ENCODE results near the gene UCKL1.
"Not testable (repeated sequence)": the region's sequence is repeated elsewhere in the genome, so short reads cannot be mapped to it uniquely, and the experiment has no call there.

Gene UCKL1

DNA sequence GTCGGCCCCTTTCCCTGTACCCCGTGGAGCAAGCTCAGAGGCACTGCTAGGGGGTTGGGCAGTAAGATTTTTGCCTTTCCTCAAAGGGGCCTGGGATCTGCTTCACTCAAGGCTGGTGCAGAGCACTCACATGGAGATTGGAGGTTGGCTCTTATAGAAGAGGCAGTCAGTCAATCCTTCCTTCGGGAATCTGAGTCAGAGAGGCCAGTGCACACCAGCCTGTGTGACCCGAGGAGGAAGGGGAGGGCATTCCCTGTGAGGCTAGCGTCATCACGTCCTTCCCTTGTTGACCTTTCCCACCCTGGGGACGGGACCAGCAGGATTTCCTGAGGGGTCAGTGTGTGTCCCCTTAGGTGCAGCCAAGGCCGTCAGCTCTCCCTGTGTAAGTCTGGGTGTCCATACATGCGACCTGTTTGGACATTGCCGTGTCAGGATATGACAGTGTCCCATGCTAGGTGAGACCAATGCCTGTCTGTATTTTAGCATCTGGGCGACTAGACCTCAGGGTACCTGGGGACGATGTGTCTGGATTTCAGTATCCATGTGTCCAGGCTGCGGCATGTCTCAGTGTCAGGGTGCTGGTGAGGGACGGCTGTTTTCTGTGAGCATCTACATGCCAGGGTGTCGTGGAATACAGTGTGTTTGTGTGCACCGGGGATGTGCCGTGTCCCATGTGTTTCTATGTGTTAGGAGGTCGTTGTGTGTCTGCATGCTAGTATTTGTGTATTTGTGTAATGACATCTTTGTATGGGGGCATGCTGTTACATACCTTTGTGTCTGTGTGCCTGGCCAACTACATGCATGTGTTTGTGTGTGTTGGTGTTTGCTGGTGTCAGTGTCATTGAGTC lies 16.3 kb upstream of the UCKL1 start:
- no peak for DNase-seq (ENCODE audit: low spot score)

DNA sequence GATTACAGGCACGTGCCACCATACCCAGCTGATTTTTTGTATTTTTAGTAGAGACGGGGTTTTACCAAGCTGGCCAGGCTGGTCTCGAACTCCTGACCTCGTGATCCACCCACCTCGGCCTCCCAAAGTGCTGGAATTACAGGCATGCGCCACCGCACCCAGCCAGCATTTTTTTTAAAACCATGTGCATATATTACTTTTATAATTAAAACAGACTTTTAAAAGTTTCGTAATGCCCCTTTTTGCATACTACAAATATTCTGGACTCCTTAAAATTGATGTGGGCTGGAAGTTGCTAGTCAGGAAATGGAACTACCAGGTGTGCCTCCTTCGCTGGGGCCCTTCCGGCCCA lies 15.7 kb upstream of the UCKL1 start:
- not testable (repeated sequence) for DNase-seq (ENCODE audit: low spot score)

DNA sequence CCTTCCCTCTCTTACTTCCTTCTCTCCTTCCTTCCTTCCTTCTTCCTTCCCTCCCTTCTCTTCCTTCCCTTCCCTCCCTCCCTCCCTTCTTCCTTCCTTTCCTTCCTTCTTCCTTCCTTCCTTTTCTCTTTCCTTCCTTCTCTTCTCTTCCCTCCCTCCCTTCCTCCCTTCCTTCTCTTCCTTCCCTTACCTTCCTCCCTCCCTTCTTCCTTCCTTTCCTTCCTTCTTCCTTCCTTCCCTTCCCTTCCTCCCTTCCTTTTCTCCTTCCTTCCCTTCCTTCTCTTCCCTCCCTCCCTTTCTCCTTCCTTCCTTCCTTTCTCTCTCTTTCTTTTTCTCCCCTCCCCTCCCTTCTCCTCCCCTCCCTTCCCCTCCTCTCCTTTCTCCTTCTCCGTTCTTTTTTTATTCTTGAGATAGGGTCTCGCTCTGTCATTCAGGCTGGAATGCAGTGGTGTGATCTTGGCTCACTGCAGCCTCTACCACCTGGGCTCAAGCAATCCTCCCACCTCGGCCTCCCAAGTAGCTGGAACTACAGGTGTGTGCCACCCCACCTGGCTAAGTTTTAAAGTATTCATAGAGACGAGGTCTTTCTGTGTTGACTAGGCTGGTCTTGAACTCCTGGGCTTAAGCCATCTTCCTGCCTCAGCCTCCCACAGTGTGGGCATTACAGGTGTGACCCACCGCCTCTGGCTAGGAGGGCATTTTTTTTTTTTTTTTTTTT lies 14.7 kb upstream of the UCKL1 start:
- DNase-seq (ENCODE audit: low spot score): no peak

DNA sequence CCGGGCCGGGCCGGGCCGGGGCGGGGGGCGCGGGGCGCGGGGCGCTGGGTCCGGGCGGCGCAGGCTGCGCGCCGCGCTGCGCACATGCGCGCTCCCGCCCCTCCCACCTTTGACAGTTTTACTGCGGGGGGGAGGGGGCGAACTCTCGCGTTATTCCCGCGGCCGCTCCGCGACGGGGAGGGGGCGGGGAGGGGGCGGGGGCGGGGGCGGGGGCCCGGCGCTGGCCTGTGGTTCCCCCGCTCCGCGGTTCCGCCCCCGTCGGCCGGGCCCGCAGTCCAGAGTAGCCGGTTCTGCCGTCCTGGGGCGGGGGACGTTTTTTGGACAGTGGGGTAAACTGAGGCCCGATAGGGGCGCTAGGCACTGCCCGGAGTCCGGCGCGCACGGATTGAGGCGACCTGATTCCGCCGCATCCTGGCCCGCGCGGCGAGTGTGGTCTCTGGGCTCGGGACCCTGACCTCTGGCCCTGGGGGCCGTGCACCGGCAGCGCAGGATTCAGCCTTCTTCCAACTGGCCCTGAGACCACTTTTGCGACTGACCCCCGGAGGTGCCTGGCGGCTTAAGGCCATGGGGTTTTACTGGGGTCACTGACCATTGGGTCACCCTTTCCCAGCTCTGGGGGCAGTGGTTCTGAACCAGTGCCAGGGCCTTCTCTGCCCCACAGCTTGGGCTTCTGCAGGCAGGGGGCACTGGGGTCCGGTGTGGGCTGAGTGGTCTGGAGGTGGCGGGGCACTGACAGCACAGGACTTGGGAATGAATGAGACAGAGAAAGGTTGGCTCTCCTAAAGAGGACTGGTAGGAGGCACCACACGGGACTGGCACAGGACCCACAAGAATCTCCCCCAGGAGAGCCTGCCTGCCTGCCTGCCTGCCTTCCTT lies 13.9 kb upstream of the UCKL1 start, which contains the start of gene ZNF512B:
Gene ZNF512B (minus strand): TSS at position 93 of the 876 bp plus-strand sequence. CDS start 1,980 bp downstream, outside the sequence.
- peak; percentile 90 for DNase-seq (ENCODE audit: low spot score)

DNA sequence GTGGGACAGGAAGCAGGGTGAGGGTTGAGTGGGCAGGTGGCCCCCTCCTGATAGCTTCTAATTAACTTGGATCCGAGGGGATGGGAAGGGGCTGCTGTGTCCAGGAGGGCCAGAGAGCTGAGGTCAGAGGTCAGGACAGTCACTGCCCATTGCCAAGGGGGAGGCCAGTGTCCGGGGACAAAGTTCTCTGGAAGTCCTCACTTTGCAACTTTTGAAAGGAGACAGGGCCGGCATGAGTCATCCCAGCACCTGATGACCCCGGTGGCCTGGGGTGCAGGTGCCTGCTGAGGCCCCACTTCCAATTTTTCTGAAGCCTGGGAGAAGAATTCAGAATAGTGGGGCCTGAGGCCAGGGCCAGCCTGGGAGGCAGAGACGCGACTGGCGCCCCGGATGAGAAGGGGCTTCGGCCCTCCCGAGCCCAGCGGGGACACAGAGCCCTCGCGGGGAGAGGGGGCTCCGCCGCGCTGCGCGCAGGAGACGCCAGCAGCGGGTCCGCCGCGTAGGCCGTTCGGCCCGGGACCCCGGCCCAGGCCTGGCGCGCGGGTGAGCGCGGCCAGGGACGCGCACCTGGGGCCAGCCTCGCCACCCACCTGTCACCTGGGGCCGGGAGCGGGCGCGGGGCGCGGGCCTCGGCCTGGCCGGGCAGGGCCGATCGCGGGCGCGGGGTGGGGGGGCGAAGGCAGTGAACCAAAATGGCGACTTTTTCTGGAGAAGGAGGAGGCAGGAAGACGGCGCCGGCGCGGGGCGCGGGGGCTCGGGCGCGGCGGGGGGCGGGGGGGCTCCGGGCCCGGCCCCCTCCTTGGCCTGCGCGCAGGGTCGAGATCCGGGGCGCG lies 12.9 kb upstream of the UCKL1 start:
- peak; percentile 64 for DNase-seq (ENCODE audit: low spot score)

DNA sequence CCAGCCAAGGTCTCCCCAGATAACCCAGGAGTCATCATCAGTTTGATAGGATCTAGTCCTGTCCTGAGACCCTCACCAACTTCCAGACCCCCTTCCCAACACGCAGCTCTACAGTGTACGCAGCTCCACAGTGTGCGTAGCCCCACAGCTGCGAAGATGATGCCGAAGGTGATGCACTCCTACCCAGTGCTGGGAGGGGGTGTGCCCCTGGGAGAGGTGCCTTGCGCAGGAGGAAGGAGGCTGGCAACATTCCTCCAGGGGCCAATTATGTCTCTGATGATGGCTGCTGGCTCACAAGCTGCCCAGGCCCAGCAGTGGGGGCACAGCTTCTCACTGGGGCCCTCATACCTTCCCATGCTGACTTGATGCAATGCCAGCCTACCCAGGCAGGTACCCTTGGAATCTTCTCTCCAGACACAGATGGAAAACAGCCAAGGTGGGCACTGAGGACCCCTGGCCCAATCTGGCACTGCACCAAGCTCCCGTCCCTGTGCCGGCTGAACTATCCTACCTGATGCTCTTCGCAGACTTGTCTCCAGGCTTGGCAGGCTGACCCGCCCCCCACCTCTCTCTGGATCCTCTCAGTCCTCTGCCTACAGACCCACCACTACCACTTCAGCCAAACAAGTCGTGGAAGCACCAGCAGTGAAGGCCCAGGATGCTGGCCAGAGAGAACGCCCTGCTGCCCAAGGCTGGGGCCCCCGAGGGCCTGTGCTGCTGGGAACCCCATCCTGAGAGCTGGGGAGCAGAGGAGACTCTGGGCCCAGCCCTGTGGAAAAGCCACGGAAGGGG lies 12.1 kb upstream of the UCKL1 start:
- no peak for DNase-seq (ENCODE audit: low spot score)

DNA sequence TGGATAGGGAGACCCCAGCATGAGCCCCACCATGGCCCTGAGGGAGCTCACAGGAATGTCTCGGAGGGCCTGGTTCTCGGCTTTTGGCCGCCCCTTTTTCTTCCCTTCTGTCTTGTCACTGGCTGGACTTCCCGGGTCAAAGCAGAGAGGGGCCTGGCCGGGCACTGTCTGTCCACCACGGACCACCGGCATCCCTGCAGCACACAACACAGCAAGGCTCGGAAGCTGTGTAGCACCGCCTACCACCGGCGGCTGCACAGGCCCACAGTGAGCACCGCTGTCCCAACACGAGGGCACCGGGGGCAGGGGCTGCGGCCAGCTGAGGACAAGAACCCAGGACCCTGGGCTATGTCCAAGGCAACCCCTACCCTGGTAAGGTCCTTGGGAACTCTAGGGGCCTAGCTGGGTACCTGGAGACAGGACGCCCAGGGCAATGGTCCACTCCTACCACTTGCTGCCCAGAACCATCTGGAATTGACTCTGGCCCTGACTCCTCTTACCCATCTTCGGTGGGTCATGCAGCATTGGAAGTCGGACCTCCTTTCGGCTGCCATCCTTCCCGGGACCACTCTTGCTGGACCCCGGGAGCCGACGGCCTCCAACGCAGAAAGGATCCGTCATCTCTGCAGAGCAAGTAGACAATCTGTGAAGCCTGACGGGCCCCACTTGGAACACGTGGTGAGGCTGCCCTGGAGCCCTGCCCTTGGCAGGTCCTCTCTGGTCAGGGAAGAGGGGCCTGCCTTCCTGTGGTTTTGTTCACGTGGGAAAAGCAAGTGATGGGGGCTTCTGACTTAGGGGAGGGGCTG lies 11.3 kb upstream of the UCKL1 start:
- no peak for DNase-seq (ENCODE audit: low spot score)

DNA sequence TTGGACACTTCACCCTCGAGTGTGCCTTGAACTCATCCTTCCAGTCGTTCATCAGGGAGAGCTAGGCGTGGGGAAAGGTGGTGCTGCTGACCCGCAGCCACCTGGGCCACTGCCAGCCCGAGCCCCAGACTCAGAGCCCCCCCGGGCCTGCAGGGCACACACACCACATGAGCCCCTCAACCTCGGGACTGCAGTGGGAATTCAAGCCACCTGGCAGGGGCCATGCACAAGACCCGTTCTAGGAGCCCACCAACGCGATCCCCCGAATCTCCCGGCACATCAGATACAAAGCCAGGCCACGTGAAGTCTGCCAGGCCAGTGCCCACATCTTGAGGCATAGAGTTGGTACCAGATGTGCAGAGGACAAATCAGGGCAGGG lies 10.7 kb upstream of the UCKL1 start:
- no peak for DNase-seq (ENCODE audit: low spot score)

DNA sequence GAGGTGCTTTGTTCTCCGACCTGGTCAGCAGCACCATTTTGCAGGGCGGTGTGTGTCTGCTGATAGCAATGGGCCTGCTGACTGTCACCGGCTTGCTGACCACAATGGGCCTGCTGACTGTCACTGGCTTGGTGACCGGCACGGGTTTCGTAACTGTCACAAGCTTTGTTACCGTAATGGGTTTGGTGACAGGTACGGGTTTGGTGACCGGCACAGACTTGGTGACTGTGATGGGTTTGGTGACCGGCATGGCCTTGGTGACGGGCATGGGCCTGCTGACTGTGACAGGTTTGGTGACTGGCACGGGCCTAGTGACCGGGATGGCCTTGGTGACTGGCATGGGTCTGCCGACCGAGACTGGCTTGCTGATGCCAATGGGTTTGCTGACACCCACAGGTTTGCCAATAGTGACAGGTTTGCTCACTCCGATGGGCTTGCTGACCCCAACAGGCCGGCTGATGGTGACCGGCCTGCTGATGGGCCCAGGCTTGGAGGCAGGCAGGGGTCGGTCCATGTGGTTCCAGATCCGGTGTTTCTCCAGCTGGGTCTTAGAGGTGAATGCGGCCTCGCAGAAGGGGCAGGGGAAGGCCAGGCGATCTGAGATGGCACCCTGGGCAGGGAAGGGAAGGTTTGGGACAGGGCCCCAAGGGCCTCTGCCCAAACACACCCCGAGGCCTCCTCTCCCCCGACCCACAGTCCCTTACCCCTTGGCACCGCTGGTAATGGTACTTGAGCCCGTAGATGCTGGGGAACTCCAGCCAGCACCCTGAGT lies 10.1 kb upstream of the UCKL1 start:
- DNase-seq (ENCODE audit: low spot score): no peak

DNA sequence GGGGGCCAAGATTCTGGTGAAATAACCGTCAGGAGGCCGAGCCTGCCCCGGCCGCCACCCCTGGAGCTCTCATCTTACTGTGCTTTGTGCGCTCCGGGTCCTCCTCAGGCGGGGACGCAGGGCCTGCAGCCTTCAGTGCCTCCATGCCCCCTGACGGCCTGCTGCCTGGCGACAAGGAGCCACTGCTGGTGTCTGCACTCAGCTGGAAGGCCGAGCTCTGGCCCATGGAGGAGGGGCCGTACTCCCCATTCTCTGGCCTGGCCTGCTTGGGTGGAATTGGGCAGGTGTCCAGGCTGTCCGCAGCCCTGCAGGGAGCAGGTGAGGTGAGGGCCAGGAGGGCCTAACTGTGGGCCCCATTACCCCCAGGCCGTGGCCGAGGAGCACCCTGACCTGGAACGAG lies 8.2 kb upstream of the UCKL1 start:
- no peak for DNase-seq (ENCODE audit: low spot score)

DNA sequence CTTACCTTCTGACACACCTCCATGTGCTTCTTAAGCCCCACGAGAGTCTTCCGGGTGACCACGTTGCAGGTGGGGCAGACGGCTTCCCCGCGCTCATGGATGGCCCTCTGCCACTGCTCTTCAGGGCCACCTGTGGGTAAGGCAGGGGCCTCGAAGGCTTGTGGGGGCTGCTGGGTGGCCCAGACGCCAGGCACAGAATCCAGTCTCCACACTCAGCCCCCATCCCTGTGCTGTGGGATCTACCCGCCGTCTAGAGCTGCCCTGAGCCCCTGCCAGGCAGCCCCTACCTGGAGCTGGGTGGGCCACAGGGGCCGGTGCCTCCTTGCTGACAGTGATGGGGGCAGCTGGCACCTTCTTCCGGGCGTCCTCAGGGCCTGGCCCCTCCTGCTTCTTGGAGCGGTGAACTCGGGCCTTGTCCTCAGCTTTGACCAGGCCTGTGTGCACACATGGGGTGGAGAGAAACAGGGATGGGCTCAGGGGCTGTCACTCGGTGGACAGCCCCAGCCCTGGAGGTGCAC lies 7.6 kb upstream of the UCKL1 start:
- DNase-seq (ENCODE audit: low spot score): no peak

DNA sequence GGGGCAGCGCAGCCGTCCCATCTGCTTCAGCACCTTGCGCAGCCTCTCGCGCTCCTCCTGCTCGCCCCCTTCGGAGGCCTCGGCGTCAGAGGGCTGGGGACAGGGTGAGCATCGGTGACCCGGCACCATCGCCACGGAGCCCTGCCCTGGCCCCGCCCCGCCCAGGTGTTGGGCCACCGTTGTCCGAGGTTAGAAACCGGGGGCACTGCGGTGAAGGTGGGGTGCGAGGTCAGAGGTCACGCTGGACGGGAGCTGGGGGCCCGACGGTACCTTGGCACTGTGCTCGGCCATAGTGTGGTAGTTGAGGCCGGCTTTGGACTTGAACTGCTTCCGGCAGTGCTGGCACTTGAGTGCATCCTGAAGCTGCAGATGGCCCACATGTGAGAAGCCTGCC lies 7.1 kb upstream of the UCKL1 start:
- DNase-seq (ENCODE audit: low spot score): no peak

DNA sequence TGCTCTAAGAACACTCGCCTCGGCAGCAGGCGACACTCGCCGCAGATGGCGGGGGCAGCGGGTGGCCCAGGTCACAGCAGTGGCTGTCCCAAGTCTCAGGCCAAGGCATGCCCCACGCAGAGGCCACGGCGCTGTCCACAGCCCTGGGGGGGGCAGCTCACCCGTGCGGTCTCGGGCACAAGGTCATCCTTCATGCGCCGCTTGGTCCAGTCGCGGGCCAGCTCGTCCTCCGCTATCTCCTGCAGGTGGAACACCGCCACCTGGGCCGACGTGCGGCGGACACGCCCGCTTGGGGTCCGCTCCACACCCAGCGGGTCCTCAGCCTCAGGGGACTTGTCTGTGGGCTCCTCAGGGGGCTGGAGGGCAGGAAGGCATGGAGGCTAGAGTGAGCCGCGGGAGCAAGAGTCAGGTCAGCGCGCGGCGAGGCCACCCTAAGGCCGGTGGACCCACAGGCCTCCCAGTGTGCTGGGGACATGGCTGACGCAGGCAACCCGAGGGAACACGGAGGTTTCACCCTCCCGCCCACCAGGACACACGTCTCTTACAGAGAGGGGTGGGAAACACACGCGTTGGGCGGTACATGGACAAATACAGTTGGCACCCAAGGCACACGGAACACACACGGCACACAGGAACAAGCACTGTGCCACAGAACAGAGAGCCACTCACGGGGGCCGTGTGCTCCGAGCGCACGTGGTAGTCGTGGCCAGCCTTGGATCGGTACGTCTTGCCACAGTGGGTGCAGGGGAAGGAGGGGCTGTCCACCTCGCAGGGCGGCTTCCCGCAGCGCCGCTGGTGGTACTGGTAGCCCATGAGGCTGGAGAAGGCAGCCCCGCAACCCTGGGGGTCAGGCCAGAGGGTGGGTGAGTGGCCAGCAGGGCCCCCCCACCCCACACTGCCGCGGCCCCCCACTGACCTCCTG lies 6.5 kb upstream of the UCKL1 start:
- no peak for DNase-seq (ENCODE audit: low spot score)

DNA sequence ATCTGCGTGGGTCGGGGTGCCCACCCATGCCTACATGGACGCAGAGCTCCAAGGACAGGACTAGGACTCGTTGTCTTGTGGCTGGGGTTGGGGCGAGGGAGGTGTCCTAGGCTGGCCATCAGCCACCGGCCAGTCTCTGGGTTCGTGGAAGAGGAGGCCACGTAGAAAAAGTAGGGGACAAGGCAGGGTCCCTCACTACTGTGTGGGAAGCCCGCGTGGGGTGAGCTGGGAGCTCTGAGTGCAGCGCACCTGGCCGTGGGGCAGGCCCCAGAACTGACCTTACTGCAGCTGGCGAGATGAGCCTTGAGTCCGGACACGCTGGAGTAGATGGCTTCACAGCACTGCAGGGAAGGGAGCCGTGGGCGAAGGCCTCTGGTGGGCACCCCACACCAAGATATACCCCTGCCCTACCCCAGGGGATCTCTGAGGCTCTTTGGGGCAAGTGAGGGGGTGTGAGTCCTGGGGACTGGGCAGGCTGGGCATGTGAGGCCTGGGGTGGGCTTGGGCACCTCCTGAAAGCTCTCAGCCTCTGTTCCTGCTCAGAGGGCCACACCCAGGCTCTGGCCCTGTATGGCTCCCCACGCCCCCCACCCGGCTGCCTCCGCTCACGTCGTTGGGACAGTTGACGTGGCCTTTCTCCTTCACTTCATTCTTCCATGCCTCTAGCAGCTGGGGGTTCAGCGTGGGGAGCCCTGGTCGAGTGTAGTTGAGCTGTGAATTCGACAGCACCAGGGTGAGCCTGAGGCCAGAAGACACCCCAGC lies 5.6 kb upstream of the UCKL1 start:
- DNase-seq (ENCODE audit: low spot score): no peak

DNA sequence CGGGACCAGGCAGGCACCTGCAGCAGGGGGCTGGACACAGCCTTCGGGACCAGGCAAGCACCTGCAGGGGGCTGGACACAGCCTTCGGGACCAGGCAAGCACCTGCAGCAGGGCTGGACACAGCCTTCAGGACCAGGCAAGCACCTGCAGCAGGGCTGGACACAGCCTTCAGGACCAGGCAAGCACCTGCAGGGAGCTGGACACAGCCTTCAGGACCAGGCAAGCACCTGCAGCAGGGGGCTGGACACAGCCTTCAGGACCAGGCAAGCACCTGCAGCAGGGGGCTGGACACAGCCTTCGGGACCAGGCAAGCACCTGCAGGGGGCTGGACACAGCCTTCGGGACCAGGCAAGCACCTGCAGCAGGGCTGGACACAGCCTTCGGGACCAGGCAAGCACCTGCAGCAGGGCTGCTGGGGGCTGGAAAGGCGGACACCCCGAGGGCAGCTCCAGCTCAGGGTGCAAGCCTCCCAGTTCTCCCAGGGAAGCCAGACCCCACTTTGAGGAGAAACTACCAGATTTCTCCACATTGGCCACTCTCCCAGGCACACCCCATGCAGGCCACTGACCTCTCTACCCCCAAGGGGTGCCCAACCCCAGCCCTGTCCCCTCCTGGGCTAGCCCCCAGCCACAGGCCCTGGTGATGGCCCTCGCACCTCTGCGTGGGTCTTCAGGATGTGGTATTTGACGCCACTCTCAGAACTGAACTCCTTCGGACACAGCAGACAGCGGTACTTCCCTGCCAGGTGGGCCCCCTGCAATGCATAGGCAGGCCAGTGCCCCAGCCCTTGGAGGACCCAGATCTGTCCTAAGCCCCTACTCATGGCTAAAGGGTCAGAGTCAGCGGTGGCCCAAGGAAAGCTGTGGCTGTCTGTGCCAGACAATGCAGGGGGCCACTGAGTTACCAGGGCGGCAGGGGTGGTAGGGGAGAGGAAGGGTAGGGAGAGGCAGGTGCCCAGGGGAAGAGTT lies 4.7 kb upstream of the UCKL1 start:
- DNase-seq (ENCODE audit: low spot score): not testable (repeated sequence)

DNA sequence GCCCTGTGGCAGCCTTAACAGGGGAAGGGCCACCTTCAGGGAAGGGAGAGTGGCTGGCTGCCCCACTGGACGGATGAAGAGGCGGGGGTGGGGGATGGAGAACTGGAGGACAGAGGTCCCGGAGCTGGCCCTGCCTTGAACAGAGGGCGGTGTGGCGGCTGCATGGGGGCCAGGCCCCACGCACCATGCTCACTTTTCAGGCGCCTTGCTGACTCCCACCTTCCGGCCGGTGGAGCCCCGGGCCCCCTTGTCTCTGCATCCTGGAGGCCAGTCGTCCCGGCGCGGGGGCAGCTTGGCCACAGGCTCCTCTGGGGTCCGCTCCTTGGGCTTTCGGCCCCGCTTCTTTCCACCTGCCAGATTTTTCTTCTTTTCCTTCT lies 3.5 kb upstream of the UCKL1 start:
- DNase-seq (ENCODE audit: low spot score): no peak

All from iPS-NIHi11 (cell line).